ENCODE data around the gene PLA2G12A.

The PLA2G12A gene

GRCh38 chr4:109729718-109730618, at the start of gene PLA2G12A:
TSS of gene PLA2G12A (minus strand) at chr4:109730070. CDS start at chr4:109729809, 261 bp downstream.
- no peak for TF ChIP-seq CTCF (IDR thresholded peaks at IDR 0.05; ENCODE audit: borderline replicate concordance, control extremely low read depth, extremely low read depth, insufficient read depth, missing control alignments)
- in situ Hi-C loops (cut with MboI; ENCODE audit: low sequenced_read_pairs, unreplicated experiment), result no loop called here
- DNase-seq (ENCODE audit: low spot score), result peak; percentile 93

GRCh38 chr4:109764789-109765402, 35.0 kb upstream of the PLA2G12A start:
- no peak for DNase-seq (ENCODE audit: low spot score)
- in situ Hi-C loops (cut with MboI; ENCODE audit: low sequenced_read_pairs, unreplicated experiment), result no loop called here
- TF ChIP-seq CTCF (IDR thresholded peaks at IDR 0.05; ENCODE audit: borderline replicate concordance, control extremely low read depth, extremely low read depth, insufficient read depth, missing control alignments), result no peak

GRCh38 chr4:109764376-109764775, 34.5 kb upstream of the PLA2G12A start:
- TF ChIP-seq CTCF (IDR thresholded peaks at IDR 0.05; ENCODE audit: borderline replicate concordance, control extremely low read depth, extremely low read depth, insufficient read depth, missing control alignments), result no peak
- in situ Hi-C loops (cut with MboI; ENCODE audit: low sequenced_read_pairs, unreplicated experiment), result no loop called here
- DNase-seq (ENCODE audit: low spot score), result no peak

- TF ChIP-seq CTCF (IDR thresholded peaks at IDR 0.05; ENCODE audit: borderline replicate concordance, control extremely low read depth, extremely low read depth, insufficient read depth, missing control alignments), result no peak
- in situ Hi-C loops (cut with MboI; ENCODE audit: low sequenced_read_pairs, unreplicated experiment), result no loop called here
- DNase-seq (ENCODE audit: low spot score), result no peak
These were observed 30.8 kb upstream of the PLA2G12A start for GRCh38 chr4:109760682-109761081.

GRCh38 chr4:109755656-109756055, 25.8 kb upstream of the PLA2G12A start:
- in situ Hi-C loops (cut with MboI; ENCODE audit: low sequenced_read_pairs, unreplicated experiment), result no loop called here
- no peak for DNase-seq (ENCODE audit: low spot score)
- no peak for TF ChIP-seq CTCF (IDR thresholded peaks at IDR 0.05; ENCODE audit: borderline replicate concordance, control extremely low read depth, extremely low read depth, insufficient read depth, missing control alignments)

- no peak for DNase-seq (ENCODE audit: low spot score)
- TF ChIP-seq CTCF (IDR thresholded peaks at IDR 0.05; ENCODE audit: borderline replicate concordance, control extremely low read depth, extremely low read depth, insufficient read depth, missing control alignments), result no peak
- in situ Hi-C loops (cut with MboI; ENCODE audit: low sequenced_read_pairs, unreplicated experiment), result no loop called here
These were observed 24.4 kb upstream of the PLA2G12A start for GRCh38 chr4:109754093-109754857.
